ENCODE measurements around the gene SLC29A3.

SLC29A3 gene

DNA sequence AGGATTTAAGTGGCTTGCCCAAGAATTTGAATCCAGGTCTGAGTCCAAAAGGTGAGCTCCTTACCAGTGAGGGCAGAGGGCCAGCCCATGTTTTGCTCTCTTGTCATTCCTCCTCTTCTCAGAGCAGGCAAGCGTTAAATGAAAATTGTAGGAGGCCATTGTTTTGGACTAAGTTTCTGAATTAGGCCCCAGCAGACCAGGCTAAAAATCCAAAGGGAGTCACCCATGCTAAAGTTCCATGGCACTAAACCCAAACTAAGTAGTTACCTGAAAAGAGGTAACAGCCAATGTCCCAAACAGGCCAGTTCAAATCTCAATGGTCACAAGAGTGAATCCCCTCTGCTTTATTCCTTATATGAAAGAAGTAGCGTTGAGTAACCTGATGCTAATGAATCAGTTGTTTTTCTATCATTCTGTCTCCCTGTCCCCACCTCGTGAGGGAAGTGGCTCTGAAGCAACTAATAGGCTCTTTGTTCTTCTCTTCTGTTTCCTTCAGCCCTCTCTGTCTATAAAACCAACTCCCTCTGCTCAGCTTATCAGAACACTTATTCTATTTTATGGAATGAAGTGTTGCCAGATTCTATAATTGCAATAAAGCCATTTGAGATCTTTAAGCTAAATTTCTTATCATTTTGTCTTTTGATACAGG, 60.2 kb downstream of the SLC29A3 start:
- TF ChIP-seq TCF12 (IDR thresholded peaks at IDR 0.05; ENCODE audit: low read depth) (no peak), EGR1 (IDR thresholded peaks at IDR 0.05) (no peak), TAF1 (IDR thresholded peaks at IDR 0.05; ENCODE audit: low read depth) (no peak), CREB1 (IDR thresholded peaks at IDR 0.05; ENCODE audit: low read depth) (no peak), NFIC (IDR thresholded peaks at IDR 0.05) (no peak), FOXM1 (IDR thresholded peaks at IDR 0.05; ENCODE audit: borderline replicate concordance, low read depth) (no peak), TEAD4 (IDR thresholded peaks at IDR 0.05) (no peak), RAD21 (IDR thresholded peaks at IDR 0.05; ENCODE audit: low read depth) (no peak)
- TF ChIP-seq, protein P1, sequence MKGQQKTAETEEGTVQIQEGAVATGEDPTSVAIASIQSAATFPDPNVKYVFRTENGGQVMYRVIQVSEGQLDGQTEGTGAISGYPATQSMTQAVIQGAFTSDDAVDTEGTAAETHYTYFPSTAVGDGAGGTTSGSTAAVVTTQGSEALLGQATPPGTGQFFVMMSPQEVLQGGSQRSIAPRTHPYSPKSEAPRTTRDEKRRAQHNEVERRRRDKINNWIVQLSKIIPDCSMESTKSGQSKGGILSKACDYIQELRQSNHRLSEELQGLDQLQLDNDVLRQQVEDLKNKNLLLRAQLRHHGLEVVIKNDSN (IDR thresholded peaks at IDR 0.05) = no peak
- TF ChIP-seq, protein P2, sequence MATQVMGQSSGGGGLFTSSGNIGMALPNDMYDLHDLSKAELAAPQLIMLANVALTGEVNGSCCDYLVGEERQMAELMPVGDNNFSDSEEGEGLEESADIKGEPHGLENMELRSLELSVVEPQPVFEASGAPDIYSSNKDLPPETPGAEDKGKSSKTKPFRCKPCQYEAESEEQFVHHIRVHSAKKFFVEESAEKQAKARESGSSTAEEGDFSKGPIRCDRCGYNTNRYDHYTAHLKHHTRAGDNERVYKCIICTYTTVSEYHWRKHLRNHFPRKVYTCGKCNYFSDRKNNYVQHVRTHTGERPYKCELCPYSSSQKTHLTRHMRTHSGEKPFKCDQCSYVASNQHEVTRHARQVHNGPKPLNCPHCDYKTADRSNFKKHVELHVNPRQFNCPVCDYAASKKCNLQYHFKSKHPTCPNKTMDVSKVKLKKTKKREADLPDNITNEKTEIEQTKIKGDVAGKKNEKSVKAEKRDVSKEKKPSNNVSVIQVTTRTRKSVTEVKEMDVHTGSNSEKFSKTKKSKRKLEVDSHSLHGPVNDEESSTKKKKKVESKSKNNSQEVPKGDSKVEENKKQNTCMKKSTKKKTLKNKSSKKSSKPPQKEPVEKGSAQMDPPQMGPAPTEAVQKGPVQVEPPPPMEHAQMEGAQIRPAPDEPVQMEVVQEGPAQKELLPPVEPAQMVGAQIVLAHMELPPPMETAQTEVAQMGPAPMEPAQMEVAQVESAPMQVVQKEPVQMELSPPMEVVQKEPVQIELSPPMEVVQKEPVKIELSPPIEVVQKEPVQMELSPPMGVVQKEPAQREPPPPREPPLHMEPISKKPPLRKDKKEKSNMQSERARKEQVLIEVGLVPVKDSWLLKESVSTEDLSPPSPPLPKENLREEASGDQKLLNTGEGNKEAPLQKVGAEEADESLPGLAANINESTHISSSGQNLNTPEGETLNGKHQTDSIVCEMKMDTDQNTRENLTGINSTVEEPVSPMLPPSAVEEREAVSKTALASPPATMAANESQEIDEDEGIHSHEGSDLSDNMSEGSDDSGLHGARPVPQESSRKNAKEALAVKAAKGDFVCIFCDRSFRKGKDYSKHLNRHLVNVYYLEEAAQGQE (IDR thresholded peaks at IDR 0.05; ENCODE audit: low read depth) = no peak

DNA sequence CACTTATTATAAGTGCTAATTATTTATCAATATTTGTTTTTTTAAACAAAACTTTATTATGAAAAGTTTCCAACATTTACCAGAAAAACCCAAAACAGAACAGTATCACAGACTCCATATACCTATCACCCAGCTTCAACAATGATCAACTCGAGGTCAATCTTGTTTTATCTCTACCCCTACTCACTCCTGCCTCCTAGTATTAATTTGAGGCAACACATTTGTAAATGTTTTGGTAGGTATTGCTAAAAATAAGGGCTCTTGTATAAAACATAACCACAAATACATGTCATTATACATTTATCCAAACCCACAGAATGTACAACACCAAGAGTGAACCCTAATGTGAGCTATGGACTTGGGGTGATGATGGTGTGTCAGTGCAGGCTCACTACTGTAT, 61.8 kb downstream of the SLC29A3 start:
- TF ChIP-seq TAF1 (IDR thresholded peaks at IDR 0.05; ENCODE audit: low read depth) = no peak
- TF ChIP-seq, protein P3, sequence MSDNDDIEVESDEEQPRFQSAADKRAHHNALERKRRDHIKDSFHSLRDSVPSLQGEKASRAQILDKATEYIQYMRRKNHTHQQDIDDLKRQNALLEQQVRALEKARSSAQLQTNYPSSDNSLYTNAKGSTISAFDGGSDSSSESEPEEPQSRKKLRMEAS (IDR thresholded peaks at IDR 0.05) = no peak
- no peak for TF ChIP-seq RAD21 (IDR thresholded peaks at IDR 0.05; ENCODE audit: low read depth)
- no peak for TF ChIP-seq CREB1 (IDR thresholded peaks at IDR 0.05; ENCODE audit: low read depth)
- TF ChIP-seq TCF12 (IDR thresholded peaks at IDR 0.05; ENCODE audit: low read depth) = no peak
- no peak for TF ChIP-seq EGR1 (IDR thresholded peaks at IDR 0.05)
- no peak for TF ChIP-seq NFIC (IDR thresholded peaks at IDR 0.05)
- no peak for TF ChIP-seq EP300 (IDR thresholded peaks at IDR 0.05; ENCODE audit: borderline replicate concordance)
- no peak for TF ChIP-seq CEBPB (IDR thresholded peaks at IDR 0.05)
- no peak for TF ChIP-seq YY1 (IDR thresholded peaks at IDR 0.05; ENCODE audit: low read depth)
- TF ChIP-seq, protein P1 (IDR thresholded peaks at IDR 0.05) = no peak
- TF ChIP-seq, protein P2 (IDR thresholded peaks at IDR 0.05; ENCODE audit: low read depth) = no peak
- TF ChIP-seq TEAD4 (IDR thresholded peaks at IDR 0.05) = no peak
- no peak for TF ChIP-seq FOXM1 (IDR thresholded peaks at IDR 0.05; ENCODE audit: borderline replicate concordance, low read depth)
- TF ChIP-seq ZBTB7A (IDR thresholded peaks at IDR 0.05; ENCODE audit: low read depth) = no peak

DNA sequence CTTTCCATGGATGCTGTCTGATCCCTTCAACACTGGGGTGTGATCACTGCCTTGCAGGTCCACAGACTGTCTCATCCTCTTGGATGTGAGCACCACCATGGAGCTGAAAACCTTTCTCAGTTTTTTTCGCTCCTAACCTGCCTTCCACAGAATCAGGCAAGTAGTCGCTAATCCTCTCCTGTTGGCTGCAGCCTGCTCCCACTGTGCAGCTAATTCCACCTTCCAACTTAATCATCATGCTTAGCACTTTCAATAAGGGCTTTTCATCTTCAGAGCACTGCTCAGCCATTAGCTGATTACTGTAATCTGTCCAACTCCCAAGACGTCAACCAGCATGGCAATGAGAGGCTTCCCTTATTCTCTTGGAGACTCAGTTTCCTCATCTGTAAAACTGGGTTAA, 62.6 kb downstream of the SLC29A3 start:
- TF ChIP-seq FOXM1 (IDR thresholded peaks at IDR 0.05; ENCODE audit: borderline replicate concordance, low read depth) = no peak
- no peak for TF ChIP-seq CEBPB (IDR thresholded peaks at IDR 0.05)
- TF ChIP-seq YY1 (IDR thresholded peaks at IDR 0.05; ENCODE audit: low read depth) = no peak
- TF ChIP-seq, protein P1 (IDR thresholded peaks at IDR 0.05) = no peak
- no peak for TF ChIP-seq EP300 (IDR thresholded peaks at IDR 0.05; ENCODE audit: borderline replicate concordance)
- no peak for TF ChIP-seq TCF12 (IDR thresholded peaks at IDR 0.05; ENCODE audit: low read depth)
- TF ChIP-seq, protein P2 (IDR thresholded peaks at IDR 0.05; ENCODE audit: low read depth) = no peak

DNA sequence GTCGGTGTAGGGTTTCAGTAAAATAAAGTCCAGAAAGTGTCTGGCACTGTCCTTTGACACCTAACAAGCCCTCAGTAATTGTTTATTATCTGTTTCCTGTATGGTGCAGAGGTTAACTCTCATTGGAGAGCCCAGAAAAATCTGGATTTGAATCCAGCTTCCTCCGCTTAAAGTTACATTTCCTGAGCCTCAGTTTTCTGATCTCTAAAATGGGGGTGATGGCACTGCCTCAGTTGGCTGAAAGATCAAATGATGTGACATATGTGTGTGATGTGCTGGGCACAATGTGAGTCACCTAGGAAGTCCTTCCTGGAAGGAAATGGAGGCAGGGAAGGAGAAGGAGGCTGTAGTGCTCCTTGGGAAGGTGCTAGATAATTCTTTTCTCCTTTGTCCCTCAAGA, 63.0 kb downstream of the SLC29A3 start:
- TF ChIP-seq EGR1 (IDR thresholded peaks at IDR 0.05) = no peak
- no peak for TF ChIP-seq TAF1 (IDR thresholded peaks at IDR 0.05; ENCODE audit: low read depth)
- TF ChIP-seq CREB1 (IDR thresholded peaks at IDR 0.05; ENCODE audit: low read depth) = no peak
- TF ChIP-seq EP300 (IDR thresholded peaks at IDR 0.05; ENCODE audit: borderline replicate concordance) = no peak
- TF ChIP-seq TCF12 (IDR thresholded peaks at IDR 0.05; ENCODE audit: low read depth) = no peak
- no peak for TF ChIP-seq CEBPB (IDR thresholded peaks at IDR 0.05)
- TF ChIP-seq, protein P3 (IDR thresholded peaks at IDR 0.05) = no peak
- TF ChIP-seq FOXM1 (IDR thresholded peaks at IDR 0.05; ENCODE audit: borderline replicate concordance, low read depth) = no peak
- TF ChIP-seq, protein P1 (IDR thresholded peaks at IDR 0.05) = no peak
- no peak for TF ChIP-seq NFIC (IDR thresholded peaks at IDR 0.05)
- no peak for TF ChIP-seq ZBTB7A (IDR thresholded peaks at IDR 0.05; ENCODE audit: low read depth)
- no peak for TF ChIP-seq YY1 (IDR thresholded peaks at IDR 0.05; ENCODE audit: low read depth)

Data from Ishikawa (cell line).